Neural cell (in vitro differentiated cells): ENCODE measurements around the gene PEX3.

Source experiments
- CTCF ChIP-seq: fragments of 450-650 bp; IDR thresholded peaks from 2 replicates; pipeline ENCODE4 v1.5.1; 2014; ENCODE audit warnings: antibody characterized with exemption, mild to moderate bottlenecking, moderate library complexity; ENCODE audit not compliant: poor library complexity, severe bottlenecking
- RAD21 ChIP-seq: fragments of 450-650 bp; conservative IDR thresholded peaks from 2 replicates; pipeline ENCODE4 v1.6.1; 2014; ENCODE audit warnings: antibody characterized with exemption, mild to moderate bottlenecking, moderate library complexity

GRCh38 chr6:143528164-143528811 is 77.7 kb downstream of the PEX3 start:
- TF ChIP-seq CTCF (no peak), RAD21 (no peak)
